Endothelial cell of hepatic sinusoid (primary cell): Measurements from ENCODE around the gene TSKS.
"Not testable (repeated sequence)": the region's sequence is repeated elsewhere in the genome, so short reads cannot be mapped to it uniquely, and the experiment has no call there.

ENCODE experiments used
- in situ Hi-C: cut with HindIII; loops from 2 replicates; pipeline ENCODE4 v1.10.0; 2017; ENCODE audit warnings: low sequenced_read_pairs

TSKS gene

GRCh38 chr19:49719420-49719819 is 43.7 kb downstream of the TSKS start:
- in situ Hi-C loops: not testable (repeated sequence)

GRCh38 chr19:49718991-49719390 is 44.1 kb downstream of the TSKS start:
- in situ Hi-C loops: no loop called here

- in situ Hi-C loops: no loop called here
Measured at GRCh38 chr19:49718511-49718910, 44.6 kb downstream of the TSKS start.

GRCh38 chr19:49716154-49716553 is 47.0 kb downstream of the TSKS start:
- in situ Hi-C loops: no loop called here

GRCh38 chr19:49713236-49713845 is 49.8 kb downstream of the TSKS start:
- in situ Hi-C loops: no loop called here

- in situ Hi-C loops: no loop called here
Measured at GRCh38 chr19:49712397-49712859, 50.7 kb downstream of the TSKS start.

GRCh38 chr19:49710372-49710951 is 52.6 kb downstream of the TSKS start:
- in situ Hi-C loops: no loop called here

GRCh38 chr19:49705919-49706318 is 57.2 kb downstream of the TSKS start:
- in situ Hi-C loops: no loop called here

- in situ Hi-C loops: no loop called here
Measured at GRCh38 chr19:49704888-49705642, 58.0 kb downstream of the TSKS start.

GRCh38 chr19:49701271-49701786 is 61.8 kb downstream of the TSKS start:
- in situ Hi-C loops: no loop called here

- in situ Hi-C loops: no loop called here
Measured at GRCh38 chr19:49700563-49700962, 62.5 kb downstream of the TSKS start.

- in situ Hi-C loops: no loop called here
Measured at GRCh38 chr19:49699364-49699763, 63.7 kb downstream of the TSKS start.

GRCh38 chr19:49696865-49697264 is 66.2 kb downstream of the TSKS start:
- in situ Hi-C loops: no loop called here

GRCh38 chr19:49696115-49696514 is 67.0 kb downstream of the TSKS start:
- in situ Hi-C loops: no loop called here

GRCh38 chr19:49692147-49692506 is 71.0 kb downstream of the TSKS start:
- in situ Hi-C loops: no loop called here

- in situ Hi-C loops: no loop called here
Measured at GRCh38 chr19:49691243-49692146, 71.6 kb downstream of the TSKS start.

GRCh38 chr19:49690656-49691242 is 72.4 kb downstream of the TSKS start, which contains the start of gene CPT1C:
TSS of gene CPT1C (plus strand) at chr19:49691116. CDS start at chr19:49692253, 1,137 bp downstream.
- in situ Hi-C loops: no loop called here

GRCh38 chr19:49690079-49690655 is 72.9 kb downstream of the TSKS start:
- in situ Hi-C loops: no loop called here
